Measurements from ENCODE around the gene ACADS.

The ACADS gene

GRCh38 chr12:120686151-120686689 is 39.4 kb upstream of the ACADS start (continued):
- TF ChIP-seq ZBTB26 (tag by site-specific recombination; optimal IDR thresholded peaks at IDR 0.05) (peak; percentile 37), ZNF239 (tag by site-specific recombination; IDR thresholded peaks at IDR 0.05) (no peak), ZNF791 (tag by site-specific recombination; IDR thresholded peaks at IDR 0.05) (no peak), ZSCAN5A (tag by site-specific recombination; IDR thresholded peaks at IDR 0.05) (peak; percentile 26; the same call in 1 of the 2 replicates), YY1 (tag by site-specific recombination; IDR thresholded peaks at IDR 0.05) (no peak), KLF16 (tag by site-specific recombination; IDR thresholded peaks at IDR 0.05) (peak; percentile 95; the same call in 1 of the 2 replicates), ZNF18 (tag by site-specific recombination; IDR thresholded peaks at IDR 0.05) (no peak), ZNF19 (tag by site-specific recombination; IDR thresholded peaks at IDR 0.05; ENCODE audit: low read depth) (no peak), ZNF335 (tag by site-specific recombination; conservative IDR thresholded peaks at IDR 0.05) (peak; percentile 86), ZNF366 (tag by site-specific recombination; conservative IDR thresholded peaks at IDR 0.05) (no peak), IKZF3 (tag by site-specific recombination; IDR thresholded peaks at IDR 0.05) (0 out of 2 replicates have a peak, but pooled peaks have one; percentile 13), ZFP3 (tag by site-specific recombination; IDR thresholded peaks at IDR 0.05; ENCODE audit: low read depth) (no peak), ZNF274 (IDR thresholded peaks at IDR 0.05; ENCODE audit: low read length) (no peak), ZNF274 (tag by site-specific recombination; IDR thresholded peaks at IDR 0.05; ENCODE audit: borderline replicate concordance) (no peak), GLI4 (tag by site-specific recombination; IDR thresholded peaks at IDR 0.05) (no peak), ZNF544 (tag by site-specific recombination; IDR thresholded peaks at IDR 0.05) (no peak), ZNF558 (tag by site-specific recombination; IDR thresholded peaks at IDR 0.05) (no peak), ZBTB17 (tag by site-specific recombination; IDR thresholded peaks at IDR 0.05) (no peak), MEIS1 (CRISPR knock-in tag; IDR thresholded peaks at IDR 0.05; ENCODE audit: borderline replicate concordance) (no peak), ZNF596 (tag by site-specific recombination; IDR thresholded peaks at IDR 0.05) (no peak), TCF7L2 (IDR thresholded peaks at IDR 0.05; ENCODE audit: borderline replicate concordance, low read depth, low read length) (no peak), ZNF202 (tag by site-specific recombination; IDR thresholded peaks at IDR 0.05; ENCODE audit: borderline replicate concordance) (no peak), ZNF354C (tag by site-specific recombination; IDR thresholded peaks at IDR 0.05; ENCODE audit: borderline replicate concordance, low read depth) (no peak), BCL6B (tag by site-specific recombination; IDR thresholded peaks at IDR 0.05) (no peak), ZNF488 (tag by site-specific recombination; IDR thresholded peaks at IDR 0.05) (no peak), ZNF626 (tag by site-specific recombination; IDR thresholded peaks at IDR 0.05) (no peak), ZNF645 (tag by site-specific recombination; IDR thresholded peaks at IDR 0.05) (no peak), SETDB1 (IDR thresholded peaks at IDR 0.05; ENCODE audit: insufficient read length, low read length) (no peak), BCL11B (tag by site-specific recombination; IDR thresholded peaks at IDR 0.05; ENCODE audit: low read depth) (no peak), ZNF26 (tag by site-specific recombination; IDR thresholded peaks at IDR 0.05) (no peak), EGR2 (tag by site-specific recombination; IDR thresholded peaks at IDR 0.05; ENCODE audit: low read depth) (no peak)

Data from HEK293 (cell line).